Stimulated activated CD8-positive, alpha-beta memory T cell treated with anti-CD3 and anti-CD28 coated beads, Interleukin-7, amount 100 ng/mL, for 1 hour (primary cell): ENCODE data around the gene FGD4.

ENCODE experiments used
- DNase-seq, 2 donors: peaks; one replicate each; pipeline ENCODE4 v3.0.0-alpha.2; 2020; ENCODE audit warnings: low read depth in 2 of 2

The FGD4 gene

DNA sequence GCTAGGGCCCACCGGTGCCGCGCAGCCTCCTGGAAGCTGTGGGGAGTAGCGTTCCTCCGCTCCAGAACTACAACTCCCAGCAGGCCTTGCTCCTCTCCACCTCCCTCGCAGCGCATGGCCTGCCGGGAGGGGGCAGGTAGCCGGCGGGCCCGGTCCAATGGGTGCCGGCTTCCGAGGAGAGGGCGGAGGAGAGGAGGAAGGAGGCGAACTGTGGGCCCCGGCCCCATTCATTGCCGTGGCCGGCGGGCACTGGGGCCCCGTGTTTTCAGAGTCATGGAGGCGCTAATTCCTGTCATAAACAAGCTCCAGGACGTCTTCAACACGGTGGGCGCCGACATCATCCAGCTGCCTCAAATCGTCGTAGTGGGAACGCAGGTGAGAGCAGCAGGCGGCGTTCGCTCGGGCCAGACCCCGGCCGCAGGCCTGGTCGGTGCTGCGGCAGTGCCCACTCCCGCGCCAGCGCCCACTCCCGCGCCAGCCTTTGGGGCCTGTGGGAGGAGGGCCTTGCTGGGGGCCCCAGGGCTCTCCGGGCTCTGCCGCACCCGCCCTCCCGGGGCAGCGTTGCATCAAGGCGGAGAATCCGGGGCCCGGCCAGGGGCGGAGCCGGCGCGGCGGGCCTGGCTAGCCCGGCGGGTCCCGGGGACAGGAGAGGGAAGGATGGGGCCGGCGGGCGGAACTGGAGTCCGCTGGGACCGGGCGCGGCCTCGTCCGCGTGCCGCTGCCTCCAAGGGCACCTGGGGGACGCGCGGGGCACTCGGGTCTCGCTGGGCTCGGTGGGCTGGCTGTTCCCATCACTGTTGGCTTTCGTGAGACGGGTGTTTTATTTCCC, 279.9 kb downstream of the FGD4 start, which contains the start of gene DNM1L:
Gene DNM1L (plus strand): TSS at position 211 of the 829 bp plus-strand sequence. CDS start 63 bp downstream, at position 274.
- peak; percentile 77 to 79 for DNase-seq

- DNase-seq = no peak
These were observed 280.5 kb downstream of the FGD4 start for GRCh38 chr12:32679920-32680237.

DNA sequence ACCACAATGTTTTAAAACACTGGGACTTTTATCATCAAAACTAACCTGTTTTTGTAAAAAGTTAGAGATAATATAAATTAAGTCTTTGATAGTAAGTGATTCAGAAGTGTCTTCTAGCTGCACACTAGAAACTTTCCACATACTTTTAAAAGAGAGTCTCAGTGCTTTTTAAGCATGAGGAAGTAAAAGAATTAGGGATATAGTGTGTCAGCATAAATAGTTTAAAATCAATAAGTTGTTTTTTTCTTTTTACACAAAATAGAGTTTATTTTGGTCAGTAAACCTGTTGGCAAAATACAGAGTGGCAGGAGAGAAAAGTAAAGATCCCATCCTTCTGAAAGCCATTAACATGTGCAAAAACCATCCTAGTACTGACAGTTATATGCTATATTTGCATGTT, 281.4 kb downstream of the FGD4 start:
- DNase-seq = no peak

DNA sequence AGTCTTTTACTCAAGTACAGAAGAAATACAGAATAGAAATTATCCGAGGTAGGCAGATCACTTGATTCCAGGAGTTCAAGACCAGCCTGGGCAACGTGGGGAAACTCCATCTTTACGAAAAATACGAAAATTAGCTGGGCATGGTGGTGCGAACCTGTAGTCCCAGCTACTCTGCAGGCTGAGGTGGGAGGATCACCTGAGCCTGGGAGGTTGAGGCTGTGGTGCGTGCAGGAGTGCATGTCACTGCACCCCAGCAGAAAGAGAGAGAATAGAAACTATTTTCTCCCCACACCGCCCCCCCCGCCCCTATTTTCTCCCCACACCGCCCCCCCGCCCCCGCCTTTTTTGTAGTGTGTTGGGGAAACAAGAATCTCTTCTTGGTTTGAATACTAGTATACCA, 281.9 kb downstream of the FGD4 start:
- DNase-seq = no peak

DNA sequence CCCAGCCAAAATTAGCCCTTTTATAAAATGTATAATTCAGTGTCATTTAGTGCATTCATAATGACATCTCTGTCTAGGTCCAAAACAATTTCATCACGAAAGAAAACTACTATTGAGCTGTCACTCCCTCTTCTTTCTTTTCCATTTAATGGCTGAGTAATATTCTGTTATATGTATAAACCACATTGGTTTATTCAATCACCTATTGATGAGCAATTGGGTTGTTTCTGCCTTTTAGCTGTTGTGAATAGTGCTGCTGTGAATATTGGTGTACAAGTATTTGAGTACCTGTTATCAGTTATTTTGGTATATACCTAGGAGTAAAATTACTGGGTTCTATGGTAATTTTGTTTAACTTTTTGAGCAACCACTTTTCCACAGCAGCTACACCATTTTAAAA, 287.0 kb downstream of the FGD4 start:
- no peak for DNase-seq

- DNase-seq = no peak
These were observed 289.4 kb downstream of the FGD4 start for GRCh38 chr12:32688786-32689185.

DNA sequence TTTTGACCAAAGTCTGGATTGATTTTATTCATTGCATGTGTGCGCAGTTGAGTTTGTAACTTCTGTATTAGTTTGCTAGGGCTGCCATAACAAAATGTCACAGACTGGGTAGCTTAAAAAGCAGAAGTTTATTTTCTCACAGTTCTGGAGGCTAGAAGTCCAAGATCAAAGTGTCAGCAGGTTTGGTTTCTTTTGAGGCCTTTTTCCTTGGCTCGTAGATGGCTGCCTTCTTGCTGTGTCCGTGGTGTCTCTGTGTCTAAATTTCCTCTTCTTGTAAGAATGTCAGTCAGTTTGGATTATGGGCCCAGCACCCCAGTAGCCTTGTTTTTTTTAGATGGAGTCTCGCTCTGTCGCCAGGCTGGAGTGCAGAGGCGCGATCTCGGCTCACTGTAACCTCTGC, 291.6 kb downstream of the FGD4 start:
- DNase-seq = no peak

GRCh38 chr12:32692358-32692757, 293.0 kb downstream of the FGD4 start:
- no peak for DNase-seq

GRCh38 chr12:32693036-32693435, 293.7 kb downstream of the FGD4 start:
- DNase-seq = no peak
